Spleen (tissue), 7 donors: ENCODE results near the gene SEPSECS.

ENCODE experiments used
- POLR2AphosphoS5 ChIP-seq, 3 donors: sonication (generic); formaldehyde crosslinking; IDR thresholded peaks; one replicate each; pipeline ENCODE4 v1.5.1; 2017; ENCODE audit warnings: antibody characterized with exemption in 3 of 3
- TF ChIP-seq, protein P1 (sequence below), 11 experiments: fragments of 200-600 bp in 7 of 11; fragments of 450-650 bp in 4 of 11; sonication (generic) in 4 of 11; IDR thresholded peaks in 8 of 11; conservative IDR thresholded peaks in 3 of 11; 1 replicate in 7 of 11; 2 replicates in 4 of 11; pipeline versions ENCODE4 v1.4.0 to v1.8.0; 2016 to 2021; ENCODE audit warnings: antibody characterized with exemption in 11 of 11, inconsistent platforms in 4 of 11, mild to moderate bottlenecking in 1 of 11
- donor health status: DM: no; HTN: no; CAD: no; lungs with moderate emphysema.
- donor health status: DM: no; HTN: no; CAD: no.
- donor health status: DM: no; HTN: no; CAD: no.

DNA sequence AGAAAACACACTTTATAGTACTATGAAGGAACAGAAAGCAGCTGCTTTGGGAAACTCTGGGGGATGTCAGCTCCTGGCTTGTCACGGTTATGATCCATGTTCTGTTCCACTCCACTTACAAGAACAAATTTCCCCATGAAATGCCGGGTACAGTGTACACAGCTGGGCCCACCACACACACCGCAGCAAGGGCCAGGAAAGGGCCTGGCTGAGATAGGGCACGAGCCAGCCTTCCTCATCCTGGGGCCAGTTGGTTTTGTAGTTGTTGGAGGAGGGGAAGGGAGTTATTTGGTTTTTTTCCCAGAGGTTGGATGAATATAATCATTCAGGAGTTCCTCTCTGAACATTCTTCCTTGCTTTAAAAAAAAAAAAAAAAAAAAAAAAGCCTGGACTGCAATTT is 56.8 kb downstream of the SEPSECS start:
- TF ChIP-seq, protein P1, sequence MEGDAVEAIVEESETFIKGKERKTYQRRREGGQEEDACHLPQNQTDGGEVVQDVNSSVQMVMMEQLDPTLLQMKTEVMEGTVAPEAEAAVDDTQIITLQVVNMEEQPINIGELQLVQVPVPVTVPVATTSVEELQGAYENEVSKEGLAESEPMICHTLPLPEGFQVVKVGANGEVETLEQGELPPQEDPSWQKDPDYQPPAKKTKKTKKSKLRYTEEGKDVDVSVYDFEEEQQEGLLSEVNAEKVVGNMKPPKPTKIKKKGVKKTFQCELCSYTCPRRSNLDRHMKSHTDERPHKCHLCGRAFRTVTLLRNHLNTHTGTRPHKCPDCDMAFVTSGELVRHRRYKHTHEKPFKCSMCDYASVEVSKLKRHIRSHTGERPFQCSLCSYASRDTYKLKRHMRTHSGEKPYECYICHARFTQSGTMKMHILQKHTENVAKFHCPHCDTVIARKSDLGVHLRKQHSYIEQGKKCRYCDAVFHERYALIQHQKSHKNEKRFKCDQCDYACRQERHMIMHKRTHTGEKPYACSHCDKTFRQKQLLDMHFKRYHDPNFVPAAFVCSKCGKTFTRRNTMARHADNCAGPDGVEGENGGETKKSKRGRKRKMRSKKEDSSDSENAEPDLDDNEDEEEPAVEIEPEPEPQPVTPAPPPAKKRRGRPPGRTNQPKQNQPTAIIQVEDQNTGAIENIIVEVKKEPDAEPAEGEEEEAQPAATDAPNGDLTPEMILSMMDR (IDR thresholded peaks at IDR 0.05 in 8 of 11, conservative IDR thresholded peaks at IDR 0.05 in 3 of 11): no peak
- no peak for TF ChIP-seq POLR2AphosphoS5 (IDR thresholded peaks at IDR 0.05)
